ENCODE data around the gene GTSF1L. TPM values are rescaled to one million over a fixed set of nuclear protein-coding genes. Genes with fewer than 3 reads are reported as not detected.

The GTSF1L gene
- total RNA-seq, 1 donor from 2014 or later: not detected

- Mint-ChIP-seq H3K27ac (no peak overlapping the region), H3K36me3 (peaks cover 9% of the 10 kb centered on the region), H3K4me1 (peaks cover 3% of the 10 kb centered on the region), H3K9me3 (no peaks in the 10 kb centered on the region), H3K4me3 (no peak overlapping the region), H3K27me3 (ENCODE audit: insufficient read depth, low read depth) (no peaks in the 10 kb centered on the region)
- no peak overlapping the region for H2AFZ ChIP-seq (replicated peaks)
- H3K79me2 ChIP-seq (ENCODE audit: low read depth): peaks cover 32% of the 10 kb centered on the region
- H3K4me2 ChIP-seq: no peak overlapping the region
- H3K4me3 ChIP-seq: no peak overlapping the region
- H3K36me3 ChIP-seq: no peaks in the 10 kb centered on the region
- TF ChIP-seq EZH2 (IDR thresholded peaks at IDR 0.05) (no peak), EZH2phosphoT487 (IDR thresholded peaks at IDR 0.05) (no peak), CTCF (IDR thresholded peaks at IDR 0.05) (no peak)
- H3K9me3 ChIP-seq (ENCODE audit: low read depth): no peaks in the 10 kb centered on the region
- H3K9ac ChIP-seq: no peak overlapping the region
- DNase-seq (ENCODE audit: low spot score): no peak
- H4K20me1 ChIP-seq (ENCODE audit: low read depth): peaks cover 7% of the 10 kb centered on the region
- no peak overlapping the region for H3K27ac ChIP-seq
- H3F3A ChIP-seq (ENCODE audit: low read depth): no peaks in the 10 kb centered on the region
- H3K27me3 ChIP-seq: no peaks in the 10 kb centered on the region
- peaks cover 7% of the 10 kb centered on the region for H3K4me1 ChIP-seq
Measured at GRCh38 chr20:43682446-43682845, 44.4 kb downstream of the GTSF1L start.

GRCh38 chr20:43681991-43682410 lies 44.8 kb downstream of the GTSF1L start:
- Histone ChIP-seq H3K27ac (no peak overlapping the region), H3K79me2 (ENCODE audit: low read depth) (peaks cover 36% of the 10 kb centered on the region), H2AFZ (replicated peaks) (no peak overlapping the region), H3K27me3 (no peaks in the 10 kb centered on the region), H3F3A (ENCODE audit: low read depth) (peaks cover 4% of the 10 kb centered on the region), H3K36me3 (no peaks in the 10 kb centered on the region), H3K9me3 (ENCODE audit: low read depth) (no peaks in the 10 kb centered on the region), H3K4me2 (no peak overlapping the region), H3K4me1 (peaks cover 7% of the 10 kb centered on the region), H4K20me1 (ENCODE audit: low read depth) (peaks cover 7% of the 10 kb centered on the region), H3K9ac (no peak overlapping the region), H3K4me3 (no peak overlapping the region)
- peaks cover 6% of the 10 kb centered on the region for H3K4me1 Mint-ChIP-seq
- H3K27ac Mint-ChIP-seq: no peak overlapping the region
- DNase-seq (ENCODE audit: low spot score): no peak
- H3K9me3 Mint-ChIP-seq: no peaks in the 10 kb centered on the region
- no peak for TF ChIP-seq EZH2phosphoT487 (IDR thresholded peaks at IDR 0.05)
- no peak for TF ChIP-seq CTCF (IDR thresholded peaks at IDR 0.05)
- TF ChIP-seq EZH2 (IDR thresholded peaks at IDR 0.05): no peak
- no peak overlapping the region for H3K4me3 Mint-ChIP-seq
- peaks cover 9% of the 10 kb centered on the region for H3K36me3 Mint-ChIP-seq
- no peaks in the 10 kb centered on the region for H3K27me3 Mint-ChIP-seq (ENCODE audit: insufficient read depth, low read depth)

GRCh38 chr20:43681468-43681942 lies 45.3 kb downstream of the GTSF1L start:
- peaks cover 6% of the 10 kb centered on the region for H3K4me1 Mint-ChIP-seq
- Histone ChIP-seq H3K9ac (no peak overlapping the region), H3K4me2 (no peak overlapping the region), H3K4me1 (peaks cover 7% of the 10 kb centered on the region), H3F3A (ENCODE audit: low read depth) (peaks cover 9% of the 10 kb centered on the region), H2AFZ (replicated peaks) (no peak overlapping the region), H3K27ac (peak overlapping the region; percentile 37), H3K9me3 (ENCODE audit: low read depth) (no peaks in the 10 kb centered on the region), H3K79me2 (ENCODE audit: low read depth) (peaks cover 41% of the 10 kb centered on the region), H4K20me1 (ENCODE audit: low read depth) (peaks cover 7% of the 10 kb centered on the region), H3K4me3 (no peak overlapping the region), H3K27me3 (no peaks in the 10 kb centered on the region), H3K36me3 (no peaks in the 10 kb centered on the region)
- H3K27me3 Mint-ChIP-seq (ENCODE audit: insufficient read depth, low read depth): no peaks in the 10 kb centered on the region
- peak; percentile 69 for DNase-seq (ENCODE audit: low spot score)
- H3K36me3 Mint-ChIP-seq: peaks cover 9% of the 10 kb centered on the region
- H3K4me3 Mint-ChIP-seq: no peak overlapping the region
- H3K27ac Mint-ChIP-seq: no peak overlapping the region
- TF ChIP-seq EZH2phosphoT487 (IDR thresholded peaks at IDR 0.05): no peak
- no peaks in the 10 kb centered on the region for H3K9me3 Mint-ChIP-seq

- no peak for DNase-seq (ENCODE audit: low spot score)
- peaks cover 45% of the 10 kb centered on the region for H3K79me2 ChIP-seq (ENCODE audit: low read depth)
- no peak overlapping the region for H2AFZ ChIP-seq (replicated peaks)
- no peak overlapping the region for H3K9ac ChIP-seq
- H3F3A ChIP-seq (ENCODE audit: low read depth): peaks cover 9% of the 10 kb centered on the region
- H3K4me3 ChIP-seq: no peak overlapping the region
- no peaks in the 10 kb centered on the region for H3K9me3 ChIP-seq (ENCODE audit: low read depth)
- TF ChIP-seq EZH2 (IDR thresholded peaks at IDR 0.05) (no peak), EZH2phosphoT487 (IDR thresholded peaks at IDR 0.05) (no peak), CTCF (IDR thresholded peaks at IDR 0.05) (no peak)
- no peak overlapping the region for H3K4me3 Mint-ChIP-seq
- H3K9me3 Mint-ChIP-seq: no peaks in the 10 kb centered on the region
- no peak overlapping the region for H3K4me2 ChIP-seq
- H3K4me1 Mint-ChIP-seq: peaks cover 6% of the 10 kb centered on the region
- no peaks in the 10 kb centered on the region for H3K27me3 ChIP-seq
- H3K27me3 Mint-ChIP-seq (ENCODE audit: insufficient read depth, low read depth): no peaks in the 10 kb centered on the region
- H3K27ac Mint-ChIP-seq: no peak overlapping the region
- H3K27ac ChIP-seq: peak overlapping the region; percentile 37
- peaks cover 13% of the 10 kb centered on the region for H3K36me3 Mint-ChIP-seq
- peaks cover 7% of the 10 kb centered on the region for H3K4me1 ChIP-seq
- peaks cover 7% of the 10 kb centered on the region for H4K20me1 ChIP-seq (ENCODE audit: low read depth)
- H3K36me3 ChIP-seq: no peaks in the 10 kb centered on the region
Measured at GRCh38 chr20:43680981-43681380, 45.8 kb downstream of the GTSF1L start.

Measured in neural progenitor cell (in vitro differentiated cells).